ENCODE data around the gene NTN1.

NTN1 gene

DNA sequence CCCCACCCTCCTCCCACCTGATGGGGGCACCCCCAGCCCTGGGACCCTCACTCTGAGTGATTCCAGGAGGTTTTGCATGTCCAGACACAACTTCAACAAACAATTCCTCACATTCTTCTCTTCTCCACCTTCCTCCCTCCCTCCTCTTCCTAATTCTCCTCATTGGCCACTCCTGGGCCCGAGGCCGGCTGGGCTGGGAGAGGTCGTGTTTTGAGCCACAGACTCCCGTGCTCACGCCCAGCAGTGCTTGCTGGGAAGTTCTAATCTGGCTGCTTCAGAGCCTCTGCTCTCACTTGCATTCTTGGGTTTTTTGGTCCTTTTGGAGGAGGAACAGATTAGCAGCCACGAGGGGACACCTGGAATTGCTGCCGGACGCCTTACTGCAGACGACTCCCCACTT is 157.0 kb downstream of the NTN1 start:
- H3K9ac ChIP-seq (ENCODE audit: insufficient read length) = no peak overlapping the region
- H3K36me3 ChIP-seq (ENCODE audit: insufficient read depth, low read length) = no peaks in the 10 kb centered on the region
- H3K27ac ChIP-seq = no peak overlapping the region
- no peak overlapping the region for H3K4me3 ChIP-seq
- TF ChIP-seq FOXP2 (optimal IDR thresholded peaks at IDR 0.05; ENCODE audit: control extremely low read depth, extremely low read length, insufficient read depth) (no peak), POLR2AphosphoS5 (IDR thresholded peaks at IDR 0.05; ENCODE audit: borderline replicate concordance, low read depth, low read length) (no peak), EZH2 (IDR thresholded peaks at IDR 0.05) (no peak)
- no peak for DNase-seq (ENCODE audit: low read depth, low spot score)
- H3K9me3 ChIP-seq (ENCODE audit: low read depth, low read length) = no peaks in the 10 kb centered on the region

DNA sequence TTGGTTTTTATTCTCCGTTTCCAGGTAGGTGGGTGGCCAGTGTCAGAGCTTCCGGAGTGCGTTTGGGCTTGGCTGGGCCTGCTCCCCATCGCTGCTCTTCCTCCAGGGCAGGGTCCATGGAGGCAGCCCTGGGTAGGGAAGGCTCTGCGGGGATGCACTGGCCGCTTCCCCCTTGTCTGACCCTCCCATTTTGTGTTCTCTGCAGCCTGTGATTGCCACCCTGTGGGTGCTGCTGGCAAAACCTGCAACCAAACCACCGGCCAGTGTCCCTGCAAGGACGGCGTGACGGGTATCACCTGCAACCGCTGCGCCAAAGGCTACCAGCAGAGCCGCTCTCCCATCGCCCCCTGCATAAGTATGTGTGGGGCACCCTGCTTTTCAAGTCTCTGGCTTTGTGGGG is 158.3 kb downstream of the NTN1 start:
- H3K9me3 ChIP-seq (ENCODE audit: low read depth, low read length) = no peaks in the 10 kb centered on the region

DNA sequence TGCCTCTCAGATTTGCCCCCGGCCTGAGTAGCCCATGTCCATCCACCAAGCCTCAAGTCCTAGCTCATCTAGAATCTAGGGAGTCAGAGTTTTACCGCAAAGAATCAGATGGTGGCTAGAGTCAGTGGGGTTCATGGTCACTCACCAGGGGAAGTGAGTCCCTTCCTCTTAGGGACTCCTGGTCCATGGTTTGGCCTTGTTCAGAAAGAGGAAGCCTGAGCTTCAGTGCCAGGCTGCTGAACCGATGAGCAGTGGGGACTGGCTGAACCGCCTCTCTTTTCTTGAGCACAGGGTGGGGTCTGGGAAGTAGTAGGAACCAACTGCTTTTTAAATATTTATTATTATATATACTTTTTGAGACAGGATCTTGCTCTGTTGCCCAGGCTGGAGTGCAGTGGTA is 160.3 kb downstream of the NTN1 start:
- no peak overlapping the region for H3K9ac ChIP-seq (ENCODE audit: insufficient read length)
- TF ChIP-seq EZH2 (IDR thresholded peaks at IDR 0.05) (no peak), FOXP2 (optimal IDR thresholded peaks at IDR 0.05; ENCODE audit: control extremely low read depth, extremely low read length, insufficient read depth) (no peak), POLR2AphosphoS5 (IDR thresholded peaks at IDR 0.05; ENCODE audit: borderline replicate concordance, low read depth, low read length) (no peak)
- no peaks in the 10 kb centered on the region for H3K9me3 ChIP-seq (ENCODE audit: low read depth, low read length)
- no peak overlapping the region for H3K27ac ChIP-seq
- H3K36me3 ChIP-seq (ENCODE audit: insufficient read depth, low read length) = no peaks in the 10 kb centered on the region
- DNase-seq (ENCODE audit: low read depth, low spot score) = no peak
- H3K4me3 ChIP-seq = no peak overlapping the region

More for the DNA sequence above, 158.3 kb downstream of the NTN1 start:
- Histone ChIP-seq H3K36me3 (ENCODE audit: insufficient read depth, low read length) (no peaks in the 10 kb centered on the region), H3K4me3 (no peak overlapping the region), H3K27ac (no peak overlapping the region), H3K9ac (ENCODE audit: insufficient read length) (no peak overlapping the region)
- TF ChIP-seq POLR2AphosphoS5 (IDR thresholded peaks at IDR 0.05; ENCODE audit: borderline replicate concordance, low read depth, low read length) (no peak), EZH2 (IDR thresholded peaks at IDR 0.05) (no peak), FOXP2 (optimal IDR thresholded peaks at IDR 0.05; ENCODE audit: control extremely low read depth, extremely low read length, insufficient read depth) (no peak)
- no peak for DNase-seq (ENCODE audit: low read depth, low spot score)

DNA sequence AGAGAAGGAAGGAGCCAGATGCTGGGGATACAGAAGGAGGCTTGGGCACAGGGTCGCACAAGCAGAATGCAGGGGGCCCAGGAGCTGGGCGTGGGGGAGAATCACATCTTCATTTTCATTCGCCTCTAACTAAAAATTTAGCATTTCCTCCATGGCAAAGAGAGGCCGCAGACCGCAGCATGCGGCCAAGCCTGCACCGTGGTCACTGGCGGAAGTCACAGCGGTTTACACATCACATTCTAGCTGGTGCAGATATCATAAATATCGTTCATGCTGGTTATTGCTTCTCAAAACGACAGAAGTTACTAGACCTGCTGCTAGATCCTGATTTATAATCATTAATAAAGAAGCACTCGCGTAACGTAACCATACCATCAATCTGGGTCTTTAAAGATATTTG is 162.0 kb downstream of the NTN1 start:
- no peak overlapping the region for H3K27ac ChIP-seq
- no peak overlapping the region for H3K9ac ChIP-seq (ENCODE audit: insufficient read length)
- DNase-seq (ENCODE audit: low read depth, low spot score) = no peak
- H3K9me3 ChIP-seq (ENCODE audit: low read depth, low read length) = no peaks in the 10 kb centered on the region
- TF ChIP-seq POLR2AphosphoS5 (IDR thresholded peaks at IDR 0.05; ENCODE audit: borderline replicate concordance, low read depth, low read length) = no peak
- TF ChIP-seq EZH2 (IDR thresholded peaks at IDR 0.05) = no peak
- no peak for TF ChIP-seq FOXP2 (optimal IDR thresholded peaks at IDR 0.05; ENCODE audit: control extremely low read depth, extremely low read length, insufficient read depth)
- H3K36me3 ChIP-seq (ENCODE audit: insufficient read depth, low read length) = no peaks in the 10 kb centered on the region
- no peak overlapping the region for H3K4me3 ChIP-seq

DNA sequence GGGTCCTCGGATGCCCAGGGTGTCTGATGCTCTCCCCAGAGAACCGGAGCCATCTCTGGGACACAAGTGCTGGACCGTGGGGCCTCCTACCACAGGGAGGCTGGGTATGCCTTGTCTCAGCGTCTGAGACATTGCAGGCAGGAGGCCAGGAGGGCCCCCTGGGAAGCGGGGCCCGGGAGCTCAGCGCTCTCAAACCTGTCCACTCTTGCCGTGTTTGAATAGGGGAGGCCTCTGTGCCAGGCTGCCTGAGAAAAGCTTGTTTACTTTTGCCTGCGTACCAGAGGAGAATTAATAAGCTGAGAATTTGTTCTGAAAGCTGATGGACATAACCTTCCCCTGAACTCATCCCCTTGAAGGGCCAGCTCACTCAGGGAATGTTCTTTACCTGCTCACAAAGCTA is 163.8 kb downstream of the NTN1 start:
- no peak overlapping the region for H3K4me3 ChIP-seq
- DNase-seq (ENCODE audit: low read depth, low spot score) = no peak
- H3K9ac ChIP-seq (ENCODE audit: insufficient read length) = no peak overlapping the region
- no peak overlapping the region for H3K27ac ChIP-seq
- TF ChIP-seq EZH2 (IDR thresholded peaks at IDR 0.05) (no peak), FOXP2 (optimal IDR thresholded peaks at IDR 0.05; ENCODE audit: control extremely low read depth, extremely low read length, insufficient read depth) (no peak), POLR2AphosphoS5 (IDR thresholded peaks at IDR 0.05; ENCODE audit: borderline replicate concordance, low read depth, low read length) (no peak)
- H3K9me3 ChIP-seq (ENCODE audit: low read depth, low read length) = no peaks in the 10 kb centered on the region
- H3K36me3 ChIP-seq (ENCODE audit: insufficient read depth, low read length) = no peaks in the 10 kb centered on the region

DNA sequence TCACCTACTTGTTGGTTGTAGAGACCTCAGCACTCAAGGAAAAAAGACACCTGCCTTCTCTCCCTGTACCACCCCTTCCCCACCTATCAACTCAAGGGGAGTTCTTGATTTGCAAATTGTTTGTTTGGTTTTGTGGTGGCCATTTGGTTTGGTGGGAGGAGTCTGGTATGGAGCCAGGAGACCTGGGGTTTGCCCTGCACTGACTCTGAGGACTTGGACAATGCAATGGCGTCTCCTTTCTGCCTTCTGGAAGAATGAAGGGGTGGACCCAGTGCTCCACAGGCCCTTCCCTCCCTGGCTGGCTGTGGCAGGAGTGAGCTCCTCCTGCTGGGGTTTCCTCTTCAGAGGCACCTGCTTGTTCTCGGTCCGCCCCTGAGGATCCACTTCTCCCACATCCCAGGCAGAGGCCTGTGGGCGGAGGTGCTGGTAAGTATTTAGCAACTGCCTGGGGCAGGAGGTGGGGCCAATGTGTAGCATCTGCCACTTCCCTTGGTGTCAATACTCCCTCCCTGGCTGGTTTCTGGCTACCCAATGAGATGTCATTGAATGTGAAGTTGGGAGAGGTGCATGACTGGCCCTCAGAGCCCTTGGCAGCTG is 164.5 kb downstream of the NTN1 start:
- H3K9me3 ChIP-seq (ENCODE audit: low read depth, low read length) = no peaks in the 10 kb centered on the region
- H3K4me3 ChIP-seq = no peak overlapping the region
- TF ChIP-seq POLR2AphosphoS5 (IDR thresholded peaks at IDR 0.05; ENCODE audit: borderline replicate concordance, low read depth, low read length) = no peak
- no peak for TF ChIP-seq FOXP2 (optimal IDR thresholded peaks at IDR 0.05; ENCODE audit: control extremely low read depth, extremely low read length, insufficient read depth)
- no peak for TF ChIP-seq EZH2 (IDR thresholded peaks at IDR 0.05)
- no peak overlapping the region for H3K27ac ChIP-seq
- H3K9ac ChIP-seq (ENCODE audit: insufficient read length) = no peak overlapping the region
- no peak for DNase-seq (ENCODE audit: low read depth, low spot score)
- no peaks in the 10 kb centered on the region for H3K36me3 ChIP-seq (ENCODE audit: insufficient read depth, low read length)

DNA sequence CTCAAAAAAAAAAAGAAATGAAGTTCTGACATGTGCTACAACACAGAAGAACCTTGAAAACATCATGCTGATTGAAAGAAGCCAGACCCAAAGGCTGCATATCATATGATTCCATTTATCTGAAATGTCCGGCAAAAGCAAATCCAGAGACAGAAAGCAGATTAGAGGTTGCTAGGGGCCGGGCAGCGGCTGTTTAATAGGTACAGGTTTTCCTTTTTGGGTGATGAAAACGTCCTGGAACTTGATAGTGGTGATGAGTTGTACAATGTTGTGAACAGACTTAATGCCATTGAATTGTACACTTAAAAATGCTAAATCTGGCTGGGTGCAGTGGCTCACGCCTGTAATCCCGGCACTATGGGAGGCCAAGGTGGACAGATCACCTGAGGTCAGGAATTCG is 166.5 kb downstream of the NTN1 start:
- DNase-seq (ENCODE audit: low read depth, low spot score) = no peak
- Histone ChIP-seq H3K27ac (no peak overlapping the region), H3K9ac (ENCODE audit: insufficient read length) (no peak overlapping the region), H3K36me3 (ENCODE audit: insufficient read depth, low read length) (no peaks in the 10 kb centered on the region), H3K9me3 (ENCODE audit: low read depth, low read length) (no peaks in the 10 kb centered on the region), H3K4me3 (no peak overlapping the region)
- TF ChIP-seq POLR2AphosphoS5 (IDR thresholded peaks at IDR 0.05; ENCODE audit: borderline replicate concordance, low read depth, low read length) (no peak), FOXP2 (optimal IDR thresholded peaks at IDR 0.05; ENCODE audit: control extremely low read depth, extremely low read length, insufficient read depth) (no peak), EZH2 (IDR thresholded peaks at IDR 0.05) (no peak)

DNA sequence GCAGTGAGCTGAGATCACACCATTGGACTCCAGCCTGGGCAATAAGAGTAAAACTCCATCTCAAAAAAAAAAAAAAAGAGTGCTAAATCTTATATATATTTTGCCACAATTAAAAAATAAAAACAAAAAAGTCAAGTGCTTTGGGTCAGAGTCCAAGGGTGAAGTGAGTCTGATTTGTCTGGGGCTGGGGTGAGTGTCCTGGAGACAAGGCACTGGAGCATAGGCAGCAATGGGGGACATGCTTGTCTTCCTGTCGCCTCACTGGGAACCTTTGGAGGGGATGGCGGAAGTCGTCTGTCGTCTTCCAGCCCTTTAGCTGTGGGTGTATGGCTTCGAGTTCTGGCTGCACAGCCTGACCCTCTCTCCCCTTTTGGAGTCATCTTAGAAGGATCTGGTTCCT is 167.1 kb downstream of the NTN1 start:
- Histone ChIP-seq H3K9ac (ENCODE audit: insufficient read length) (no peak overlapping the region), H3K4me3 (no peak overlapping the region), H3K36me3 (ENCODE audit: insufficient read depth, low read length) (no peaks in the 10 kb centered on the region), H3K9me3 (ENCODE audit: low read depth, low read length) (no peaks in the 10 kb centered on the region), H3K27ac (no peak overlapping the region)
- TF ChIP-seq EZH2 (IDR thresholded peaks at IDR 0.05) = no peak
- TF ChIP-seq FOXP2 (optimal IDR thresholded peaks at IDR 0.05; ENCODE audit: control extremely low read depth, extremely low read length, insufficient read depth) = no peak
- TF ChIP-seq POLR2AphosphoS5 (IDR thresholded peaks at IDR 0.05; ENCODE audit: borderline replicate concordance, low read depth, low read length) = no peak
- DNase-seq (ENCODE audit: low read depth, low spot score) = no peak

DNA sequence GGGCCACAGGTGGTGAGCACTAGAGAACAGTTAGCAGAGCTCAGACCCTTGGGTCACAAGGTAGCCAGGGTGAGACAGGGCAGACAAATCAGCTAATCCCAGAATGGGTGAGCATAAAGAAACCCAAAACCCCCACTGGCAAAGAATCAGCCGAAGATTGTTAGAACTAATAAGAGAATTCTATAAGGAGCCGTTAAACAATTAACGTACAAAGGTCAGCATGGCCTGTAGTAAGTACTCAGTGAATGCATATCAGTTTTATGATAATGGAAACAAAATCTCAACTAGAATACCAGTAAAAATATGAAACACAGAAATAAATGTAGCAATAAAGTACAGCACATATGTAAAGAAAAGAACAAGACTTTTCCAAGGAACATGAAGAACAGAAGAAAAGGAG is 168.6 kb downstream of the NTN1 start:
- no peak for TF ChIP-seq EZH2 (IDR thresholded peaks at IDR 0.05)
- no peak for TF ChIP-seq POLR2AphosphoS5 (IDR thresholded peaks at IDR 0.05; ENCODE audit: borderline replicate concordance, low read depth, low read length)
- TF ChIP-seq FOXP2 (optimal IDR thresholded peaks at IDR 0.05; ENCODE audit: control extremely low read depth, extremely low read length, insufficient read depth) = no peak
- no peak overlapping the region for H3K4me3 ChIP-seq
- H3K27ac ChIP-seq = no peak overlapping the region
- no peaks in the 10 kb centered on the region for H3K9me3 ChIP-seq (ENCODE audit: low read depth, low read length)
- H3K36me3 ChIP-seq (ENCODE audit: insufficient read depth, low read length) = no peaks in the 10 kb centered on the region
- no peak for DNase-seq (ENCODE audit: low read depth, low spot score)
- no peak overlapping the region for H3K9ac ChIP-seq (ENCODE audit: insufficient read length)
